ENCODE data around the gene TEX101. TPM values are rescaled to one million over a fixed set of nuclear protein-coding genes. Genes with fewer than 3 reads are reported as not detected.

TEX101 gene
- total and polyA plus RNA-seq, 12 donors: not detected

GRCh38 chr19:43462785-43463380 lies 48.2 kb downstream of the TEX101 start:
- Histone ChIP-seq H3K4me1 (replicated peaks in 1 of 2) (peaks cover 6 to 11% of the 10 kb centered on the region in 2 donors), H3K9me3 (replicated peaks in 1 of 3) (no peaks in the 10 kb centered on the region), H3K27ac (peak overlapping the region in 3 of 5 donors; percentile 73 to 90 (median 90)), H3K27me3 (no peaks in the 10 kb centered on the region), H3K36me3 (replicated peaks in 1 of 2) (no peaks in the 10 kb centered on the region), H3K4me3 (peak overlapping the region in 2 of 4 donors; percentile 15 to 69)
- no peak for TF ChIP-seq CTCF (IDR thresholded peaks at IDR 0.05)
- TF ChIP-seq POLR2A (IDR thresholded peaks at IDR 0.05): no peak
- DNase-seq: no peak
- intact Hi-C loops (cut with DNase I): no loop called here
- WGBS, 4 donors: 11 to 58% (median 34%) methylated on average over 4 to 33 of the region's 33 CpGs

- Histone ChIP-seq H3K27me3 (no peaks in the 10 kb centered on the region), H3K36me3 (replicated peaks in 1 of 2) (no peaks in the 10 kb centered on the region), H3K27ac (peak overlapping the region; percentile 72 to 90 (median 87)), H3K4me3 (peak overlapping the region in 3 of 4 donors; percentile 15 to 69 (median 35)), H3K4me1 (replicated peaks in 1 of 2) (peaks cover 6 to 11% of the 10 kb centered on the region in 2 donors), H3K9me3 (replicated peaks in 1 of 3) (no peaks in the 10 kb centered on the region)
- intact Hi-C loops (cut with DNase I): no loop called here
- peak; percentile 98 to 99 (median 99) for DNase-seq
- WGBS, 4 donors: 0 to 1% (median 0%) methylated on average over 2 to 57 of the region's 57 CpGs
- TF ChIP-seq CTCF (IDR thresholded peaks at IDR 0.05): no peak
- peak in 1 of 2 donors; percentile 56 for TF ChIP-seq POLR2A (IDR thresholded peaks at IDR 0.05)
Measured at GRCh38 chr19:43463381-43464133, 48.9 kb downstream of the TEX101 start.

- Histone ChIP-seq H3K9me3 (replicated peaks in 1 of 3) (no peaks in the 10 kb centered on the region), H3K36me3 (replicated peaks in 1 of 2) (no peaks in the 10 kb centered on the region), H3K4me1 (replicated peaks in 1 of 2) (peaks cover 6 to 11% of the 10 kb centered on the region in 2 donors), H3K27ac (peak overlapping the region; percentile 72 to 90 (median 87)), H3K27me3 (no peaks in the 10 kb centered on the region), H3K4me3 (peak overlapping the region in 3 of 4 donors; percentile 15 to 69 (median 35))
- intact Hi-C loops (cut with DNase I): no loop called here
- no peak for TF ChIP-seq CTCF (IDR thresholded peaks at IDR 0.05)
- no peak for TF ChIP-seq POLR2A (IDR thresholded peaks at IDR 0.05)
- peak in 2 of 7 donors; percentile 80 to 81 for DNase-seq
- WGBS, 4 donors: 15 to 32% (median 16%) methylated on average over 10 to 33 of the region's 33 CpGs
Measured at GRCh38 chr19:43464134-43464775, 49.6 kb downstream of the TEX101 start.

Data from adrenal gland (tissue), 12 donors.